DOHH2 (cell line): ENCODE measurements around the gene SMC6.

Experiments
- H3F3A ChIP-seq: fragments of 200-600 bp; sonication (generic), shearing (Covaris generic); 2 replicates; pipeline ENCODE4 v1.6.0; 2016; ENCODE audit warnings: antibody characterized with exemption, mild to moderate bottlenecking; ENCODE audit not compliant: control insufficient read depth, insufficient read depth
- H3K27ac ChIP-seq: fragments of 200-600 bp; sonication (generic); 2 replicates; pipeline ENCODE4 v1.5.1; 2014; ENCODE audit warnings: low read depth, mild to moderate bottlenecking, low read length, moderate library complexity
- H3K27me3 ChIP-seq: fragments of 200-600 bp; sonication (generic); 2 replicates; pipeline ENCODE4 v1.6.1; 2014; ENCODE audit warnings: mild to moderate bottlenecking, low read length, mixed read lengths; ENCODE audit not compliant: control insufficient read depth
- H3K36me3 ChIP-seq: fragments of 200-600 bp; sonication (generic); 2 replicates; pipeline ENCODE4 v1.6.1; 2014; ENCODE audit warnings: mild to moderate bottlenecking, low read length, moderate library complexity, mixed read lengths; ENCODE audit not compliant: control insufficient read depth
- H3K4me1 ChIP-seq: fragments of 200-600 bp; sonication (generic); 2 replicates; pipeline ENCODE4 v1.6.1; 2014; ENCODE audit warnings: mild to moderate bottlenecking, low read length, mixed read lengths; ENCODE audit not compliant: control insufficient read depth
- H3K4me2 ChIP-seq: fragments of 200-600 bp; sonication (generic); 2 replicates; pipeline ENCODE4 v1.6.0; 2014; ENCODE audit warnings: mild to moderate bottlenecking, low read length, moderate library complexity
- H3K4me3 ChIP-seq: fragments of 200-600 bp; sonication (generic); 2 replicates; pipeline ENCODE4 v1.5.1; 2014; ENCODE audit warnings: mild to moderate bottlenecking, low read length, mixed read lengths
- H3K79me2 ChIP-seq: fragments of 200-600 bp; sonication (generic); 2 replicates; pipeline ENCODE4 v1.6.1; 2014; ENCODE audit warnings: mild to moderate bottlenecking, low read length, mixed read lengths; ENCODE audit not compliant: control insufficient read depth
- H3K9me2 ChIP-seq: fragments of 200-600 bp; sonication (generic); replicated peaks from 2 replicates; pipeline ENCODE4 v1.6.1; 2014; ENCODE audit warnings: mild to moderate bottlenecking, low read length, mixed read lengths; ENCODE audit not compliant: control insufficient read depth
- H3K9me3 ChIP-seq: fragments of 200-600 bp; sonication (generic); 2 replicates; pipeline ENCODE4 v1.6.1; 2014; ENCODE audit warnings: antibody characterized with exemption, low read length, mixed read lengths; ENCODE audit not compliant: control insufficient read depth, insufficient read depth
- H4K20me1 ChIP-seq: fragments of 200-600 bp; sonication (generic); 2 replicates; pipeline ENCODE4 v1.6.0; 2014; ENCODE audit warnings: low read depth, mild to moderate bottlenecking, antibody characterized with exemption, low read length, moderate library complexity; ENCODE audit not compliant: control insufficient read depth, insufficient read depth
- CTCF ChIP-seq: fragments of 200-600 bp; sonication (generic); IDR thresholded peaks from one replicate; pipeline ENCODE4 v1.5.1; 2014; ENCODE audit warnings: antibody characterized with exemption, mild to moderate bottlenecking, low read depth, low read length; ENCODE audit not compliant: poor library complexity, severe bottlenecking
- EZH2phosphoT487 ChIP-seq: fragments of 200-600 bp; sonication (generic); IDR thresholded peaks from 2 replicates; pipeline ENCODE4 v1.6.1; 2017; ENCODE audit warnings: borderline replicate concordance, mild to moderate bottlenecking, antibody characterized with exemption, low read length, moderate library complexity, mixed read lengths

Gene SMC6

GRCh38 chr2:17793803-17794354, 40.3 kb upstream of the SMC6 start:
- H3K9me3 ChIP-seq = no peaks in the 10 kb centered on the region
- no peaks in the 10 kb centered on the region for H3K9me2 ChIP-seq
- H3K27ac ChIP-seq = no peak overlapping the region
- no peaks in the 10 kb centered on the region for H3K79me2 ChIP-seq
- TF ChIP-seq CTCF (no peak), EZH2phosphoT487 (no peak)
- no peaks in the 10 kb centered on the region for H3F3A ChIP-seq
- H4K20me1 ChIP-seq = no peaks in the 10 kb centered on the region
- no peak overlapping the region for H3K4me2 ChIP-seq
- peaks cover 10% of the 10 kb centered on the region; the same call in 1 of the 2 replicates for H3K27me3 ChIP-seq
- no peaks in the 10 kb centered on the region for H3K4me1 ChIP-seq
- no peak overlapping the region for H3K4me3 ChIP-seq
- no peaks in the 10 kb centered on the region for H3K36me3 ChIP-seq

GRCh38 chr2:17793296-17793695, 39.7 kb upstream of the SMC6 start:
- Histone ChIP-seq H4K20me1 (no peaks in the 10 kb centered on the region; the same call in 1 of the 2 replicates), H3K9me3 (no peaks in the 10 kb centered on the region), H3K4me2 (no peak overlapping the region), H3K27me3 (peaks cover 10% of the 10 kb centered on the region; the same call in 1 of the 2 replicates), H3K9me2 (no peaks in the 10 kb centered on the region), H3K79me2 (no peaks in the 10 kb centered on the region), H3K27ac (no peak overlapping the region), H3K36me3 (no peaks in the 10 kb centered on the region), H3K4me1 (no peaks in the 10 kb centered on the region), H3K4me3 (no peak overlapping the region), H3F3A (peaks cover 4% of the 10 kb centered on the region; the same call in 1 of the 2 replicates)
- TF ChIP-seq EZH2phosphoT487 = no peak
- TF ChIP-seq CTCF = no peak

GRCh38 chr2:17792515-17792914, 38.9 kb upstream of the SMC6 start:
- Histone ChIP-seq H3K27me3 (peaks cover 10% of the 10 kb centered on the region; the same call in 1 of the 2 replicates), H3K36me3 (no peaks in the 10 kb centered on the region), H3K4me2 (no peak overlapping the region), H3K9me2 (no peaks in the 10 kb centered on the region), H3K4me1 (no peaks in the 10 kb centered on the region), H4K20me1 (no peaks in the 10 kb centered on the region; the same call in 1 of the 2 replicates), H3K27ac (no peak overlapping the region), H3K4me3 (no peak overlapping the region), H3F3A (peaks cover 4% of the 10 kb centered on the region; the same call in 1 of the 2 replicates), H3K9me3 (no peaks in the 10 kb centered on the region), H3K79me2 (no peaks in the 10 kb centered on the region)
- no peak for TF ChIP-seq CTCF
- TF ChIP-seq EZH2phosphoT487 = no peak
